SK-N-SH treated with all-trans-retinoic acid at 6 μM for 48 hours (cell line): ENCODE data around the gene FOXRED2.

Source experiments
- ATAC-seq: fragments of 200-7000 bp; cut with Tn5 transposase; 3 replicates; pipeline ENCODE4 v1.9.1; 2020; ENCODE audit warnings: mild to moderate bottlenecking, moderate library complexity
- ARNTL ChIP-seq: fragments of 450-650 bp; formaldehyde crosslinking; IDR thresholded peaks from 2 replicates; pipeline ENCODE4 v1.5.0; 2020; ENCODE audit warnings: low read depth, mild to moderate bottlenecking, moderate library complexity, borderline replicate concordance
- BACH2 ChIP-seq: fragments of 250-450 bp; sonication (Bioruptor Pico); IDR thresholded peaks from 2 replicates; pipeline ENCODE4 v1.9.0; 2021; ENCODE audit warnings: mild to moderate bottlenecking, borderline replicate concordance
- CREB5 ChIP-seq: fragments of 250-450 bp; sonication (Bioruptor Pico); IDR thresholded peaks from 2 replicates; pipeline ENCODE4 v1.5.1; 2020; ENCODE audit warnings: low read depth, mild to moderate bottlenecking, moderate library complexity
- CSDC2 ChIP-seq: fragments of 250-450 bp; sonication (Bioruptor Pico); IDR thresholded peaks from 2 replicates; pipeline ENCODE4 v1.5.0; 2020; ENCODE audit warnings: mild to moderate bottlenecking, moderate library complexity
- ESRRG ChIP-seq: fragments of 250-450 bp; sonication (Bioruptor Pico); IDR thresholded peaks from 2 replicates; pipeline ENCODE4 v1.6.1; 2021; ENCODE audit warnings: mild to moderate bottlenecking
- GLIS3 ChIP-seq: fragments of 250-450 bp; sonication (Bioruptor Pico); IDR thresholded peaks from 2 replicates; pipeline ENCODE4 v1.5.0; 2020; ENCODE audit warnings: mild to moderate bottlenecking, moderate library complexity
- ISL1 ChIP-seq: fragments of 250-450 bp; sonication (Bioruptor Pico); IDR thresholded peaks from 2 replicates; pipeline ENCODE4 v2.1.2; 2022; ENCODE audit warnings: mild to moderate bottlenecking, moderate library complexity
- OSR1 ChIP-seq: fragments of 250-450 bp; sonication (Bioruptor Pico); IDR thresholded peaks from 2 replicates; pipeline ENCODE4 v1.8.0; 2022; ENCODE audit warnings: moderate library complexity, mild to moderate bottlenecking, inconsistent platforms
- PATZ1 ChIP-seq: fragments of 250-450 bp; sonication (Bioruptor Pico); IDR thresholded peaks from 2 replicates; pipeline ENCODE4 v1.8.0; 2020; ENCODE audit warnings: mild to moderate bottlenecking, moderate library complexity, borderline replicate concordance
- POU6F1 ChIP-seq: fragments of 250-450 bp; sonication (Bioruptor Pico); IDR thresholded peaks from 2 replicates; pipeline ENCODE4 v1.8.0; 2021; ENCODE audit warnings: low read depth, mild to moderate bottlenecking, moderate library complexity, borderline replicate concordance
- RARB ChIP-seq: fragments of 250-450 bp; sonication (Bioruptor Pico); IDR thresholded peaks from 2 replicates; pipeline ENCODE4 v1.8.0; 2021; ENCODE audit warnings: mild to moderate bottlenecking, moderate library complexity
- SNAI2 ChIP-seq: fragments of 250-450 bp; sonication (Bioruptor Pico); IDR thresholded peaks from 2 replicates; pipeline ENCODE4 v1.5.0; 2020; ENCODE audit warnings: mild to moderate bottlenecking, moderate library complexity
- TOX ChIP-seq: fragments of 250-450 bp; sonication (Bioruptor Pico); IDR thresholded peaks from 2 replicates; pipeline ENCODE4 v1.8.0; 2021; ENCODE audit warnings: mild to moderate bottlenecking, moderate library complexity, borderline replicate concordance
- ZC3H10 ChIP-seq: fragments of 250-450 bp; sonication (Bioruptor Pico); IDR thresholded peaks from 2 replicates; pipeline ENCODE4 v1.5.1; 2021; ENCODE audit warnings: mild to moderate bottlenecking, moderate library complexity
- ZFP3 ChIP-seq: fragments of 250-450 bp; sonication (Bioruptor Pico); IDR thresholded peaks from 2 replicates; pipeline ENCODE4 v1.5.0; 2020; ENCODE audit warnings: mild to moderate bottlenecking, moderate library complexity
- ZFP30 ChIP-seq: fragments of 450-650 bp; formaldehyde crosslinking; IDR thresholded peaks from 2 replicates; pipeline ENCODE4 v1.5.0; 2022; ENCODE audit warnings: mild to moderate bottlenecking, moderate library complexity
- ZNF565 ChIP-seq: fragments of 450-650 bp; formaldehyde crosslinking; conservative IDR thresholded peaks from 2 replicates; pipeline ENCODE4 v1.5.0; 2020; ENCODE audit warnings: low read depth, mild to moderate bottlenecking, moderate library complexity
- ZNF8 ChIP-seq: fragments of 450-650 bp; formaldehyde crosslinking; IDR thresholded peaks from 2 replicates; pipeline ENCODE4 v1.5.0; 2020; ENCODE audit warnings: mild to moderate bottlenecking, moderate library complexity
- TF ChIP-seq, protein P1 (sequence below): fragments of 250-450 bp; sonication (Bioruptor Pico); IDR thresholded peaks from 2 replicates; pipeline ENCODE4 v1.5.0; 2020; ENCODE audit warnings: mild to moderate bottlenecking, moderate library complexity

The FOXRED2 gene

GRCh38 chr22:36541831-36542411 lies 35.1 kb upstream of the FOXRED2 start:
- peak; percentile 79 for ATAC-seq
- TF ChIP-seq RARB: 0 out of 2 replicates have a peak, but pooled peaks have one; percentile 28
- 0 out of 2 replicates have a peak, but pooled peaks have one; percentile 15 for TF ChIP-seq ISL1 (CRISPR knock-in tag)
- no peak for TF ChIP-seq ZNF565
- TF ChIP-seq ESRRG (CRISPR knock-in tag): no peak

- TF ChIP-seq OSR1 (CRISPR knock-in tag) (no peak), CSDC2 (CRISPR knock-in tag) (no peak), GLIS3 (CRISPR knock-in tag) (no peak), RARB (no peak), SNAI2 (CRISPR knock-in tag) (no peak), CREB5 (CRISPR knock-in tag) (no peak), ZFP3 (no peak), TOX (CRISPR knock-in tag) (no peak)
- ATAC-seq: peak; percentile 10; the same call in 2 of the 3 replicates
Measured at GRCh38 chr22:36540867-36541642, 34.2 kb upstream of the FOXRED2 start.

- TF ChIP-seq ZNF565 (no peak), OSR1 (CRISPR knock-in tag) (no peak), CSDC2 (CRISPR knock-in tag) (no peak), RARB (no peak), CREB5 (CRISPR knock-in tag) (no peak), PATZ1 (no peak), ESRRG (CRISPR knock-in tag) (no peak), BACH2 (CRISPR knock-in tag) (no peak), ZFP3 (no peak)
- TF ChIP-seq, protein P1, sequence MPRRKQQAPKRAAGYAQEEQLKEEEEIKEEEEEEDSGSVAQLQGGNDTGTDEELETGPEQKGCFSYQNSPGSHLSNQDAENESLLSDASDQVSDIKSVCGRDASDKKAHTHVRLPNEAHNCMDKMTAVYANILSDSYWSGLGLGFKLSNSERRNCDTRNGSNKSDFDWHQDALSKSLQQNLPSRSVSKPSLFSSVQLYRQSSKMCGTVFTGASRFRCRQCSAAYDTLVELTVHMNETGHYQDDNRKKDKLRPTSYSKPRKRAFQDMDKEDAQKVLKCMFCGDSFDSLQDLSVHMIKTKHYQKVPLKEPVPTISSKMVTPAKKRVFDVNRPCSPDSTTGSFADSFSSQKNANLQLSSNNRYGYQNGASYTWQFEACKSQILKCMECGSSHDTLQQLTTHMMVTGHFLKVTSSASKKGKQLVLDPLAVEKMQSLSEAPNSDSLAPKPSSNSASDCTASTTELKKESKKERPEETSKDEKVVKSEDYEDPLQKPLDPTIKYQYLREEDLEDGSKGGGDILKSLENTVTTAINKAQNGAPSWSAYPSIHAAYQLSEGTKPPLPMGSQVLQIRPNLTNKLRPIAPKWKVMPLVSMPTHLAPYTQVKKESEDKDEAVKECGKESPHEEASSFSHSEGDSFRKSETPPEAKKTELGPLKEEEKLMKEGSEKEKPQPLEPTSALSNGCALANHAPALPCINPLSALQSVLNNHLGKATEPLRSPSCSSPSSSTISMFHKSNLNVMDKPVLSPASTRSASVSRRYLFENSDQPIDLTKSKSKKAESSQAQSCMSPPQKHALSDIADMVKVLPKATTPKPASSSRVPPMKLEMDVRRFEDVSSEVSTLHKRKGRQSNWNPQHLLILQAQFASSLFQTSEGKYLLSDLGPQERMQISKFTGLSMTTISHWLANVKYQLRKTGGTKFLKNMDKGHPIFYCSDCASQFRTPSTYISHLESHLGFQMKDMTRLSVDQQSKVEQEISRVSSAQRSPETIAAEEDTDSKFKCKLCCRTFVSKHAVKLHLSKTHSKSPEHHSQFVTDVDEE (CRISPR knock-in tag): no peak
- no peak for ATAC-seq
Measured at GRCh38 chr22:36538529-36538928, 31.7 kb upstream of the FOXRED2 start.

- no peak for ATAC-seq
- no peak for TF ChIP-seq ZFP30
- TF ChIP-seq ZC3H10 (CRISPR knock-in tag): no peak
- no peak for TF ChIP-seq GLIS3 (CRISPR knock-in tag)
- TF ChIP-seq ESRRG (CRISPR knock-in tag): no peak
- TF ChIP-seq ARNTL (CRISPR knock-in tag): no peak
- no peak for TF ChIP-seq CSDC2 (CRISPR knock-in tag)
- no peak for TF ChIP-seq OSR1 (CRISPR knock-in tag)
- TF ChIP-seq POU6F1 (CRISPR knock-in tag): no peak
- no peak for TF ChIP-seq ZNF8 (CRISPR knock-in tag)
- no peak for TF ChIP-seq PATZ1
- TF ChIP-seq ZNF565: no peak
- TF ChIP-seq, protein P1 (CRISPR knock-in tag): no peak
- no peak for TF ChIP-seq ZFP3
Measured at GRCh38 chr22:36536717-36537116, 29.9 kb upstream of the FOXRED2 start.
